Lung (tissue), 12 donors: ENCODE results near the gene ZSWIM8. TPM values are rescaled to one million over a fixed set of nuclear protein-coding genes. Genes with fewer than 3 reads are reported as not detected.
"Not testable (repeated sequence)": the region's sequence is repeated elsewhere in the genome, so short reads cannot be mapped to it uniquely, and the experiment has no call there.

Experiments
- ATAC-seq: fragments of 200-7000 bp; cut with Tn5 transposase; one replicate; pipeline ENCODE4 v1.9.1; 2020; ENCODE audit warnings: moderate number of reproducible peaks; ENCODE audit not compliant: insufficient read depth, low FRiP score
- DNase-seq, 3 donors: peaks; one replicate each; pipeline ENCODE4 v3.0.0-alpha.2; 2013 to 2017
- H3K27ac ChIP-seq, 2 donors: one replicate each; pipeline ENCODE4 v1.5.1; 2013; ENCODE audit warnings: mild to moderate bottlenecking in 2 of 2, moderate library complexity in 2 of 2, control low read depth in 1 of 2, inconsistent platforms in 1 of 2, low read depth in 1 of 2, low read length in 1 of 2
- H3K27me3 ChIP-seq, 3 donors: one replicate each; pipeline ENCODE4 v1.5.1; 2013; ENCODE audit warnings: low read length in 2 of 3; ENCODE audit not compliant: control insufficient read depth in 3 of 3, insufficient read depth in 3 of 3
- H3K36me3 ChIP-seq, 4 donors: one replicate each; pipeline ENCODE4 v1.5.1; 2013; ENCODE audit warnings: low read length in 4 of 4, mild to moderate bottlenecking in 1 of 4, moderate library complexity in 1 of 4; ENCODE audit not compliant: control insufficient read depth in 4 of 4, insufficient read depth in 4 of 4
- H3K4me1 ChIP-seq, 5 donors: one replicate each; pipeline ENCODE4 v1.5.1; 2013; ENCODE audit warnings: low read length in 5 of 5, mild to moderate bottlenecking in 2 of 5, moderate library complexity in 1 of 5; ENCODE audit not compliant: control insufficient read depth in 5 of 5, insufficient read depth in 5 of 5
- H3K4me3 ChIP-seq: one replicate; pipeline ENCODE4 v1.5.1; 2013; ENCODE audit warnings: mild to moderate bottlenecking, control low read depth, moderate library complexity
- H3K9ac ChIP-seq, 2 donors: one replicate each; pipeline ENCODE4 v1.5.1; 2013; ENCODE audit warnings: low read length in 2 of 2, control low read depth in 1 of 2; ENCODE audit not compliant: insufficient read depth in 1 of 2
- H3K9me3 ChIP-seq, 4 donors: one replicate each; pipeline ENCODE4 v1.5.1; 2013; ENCODE audit warnings: low read length in 3 of 4, mild to moderate bottlenecking in 1 of 4, moderate library complexity in 1 of 4; ENCODE audit not compliant: control insufficient read depth in 4 of 4, insufficient read depth in 3 of 4
- WGBS, 2 donors: extraction: QIAGEN DNeasy Blood & Tissue Kit; methylation state at CpG; one replicate each; pipeline ENCODE4 v1.1.7; 2013; 5-methylcytosine and 5-hydroxymethylcytosine counted together
- polyA plus RNA-seq, 2 donors: library from polyadenylated mRNA; stranded (reverse); fragments of 200-250 nt; gene quantifications; one replicate each; pipeline ENCODE4 v1.2.1, GENCODE V29; 2013
- total RNA-seq, 2 donors: library from RNA; depleted of rRNA in 1 of 2; stranded (reverse); fragments of >200 nt in 1 of 2; gene quantifications; one replicate each; pipeline ENCODE4 v1.2.1, GENCODE V29; 2014 to 2021
- TF ChIP-seq, protein P1 (sequence below): IDR thresholded peaks from 2 replicates; pipeline ENCODE4 v1.5.1; 2012; ENCODE audit warnings: mild to moderate bottlenecking; ENCODE audit errors: control extremely low read depth, extremely low read depth
- donor health status: control.
- donor health status: control.
- donor health status: Bipolar disorder and iron deficiency.
- donor health status: healthy.
- donor health status: DM: yes; HTN: yes; CAD: no.

The ZSWIM8 gene
- total and polyA plus RNA-seq, 4 donors: 70.3 to 113 (median 93.1) TPM

DNA sequence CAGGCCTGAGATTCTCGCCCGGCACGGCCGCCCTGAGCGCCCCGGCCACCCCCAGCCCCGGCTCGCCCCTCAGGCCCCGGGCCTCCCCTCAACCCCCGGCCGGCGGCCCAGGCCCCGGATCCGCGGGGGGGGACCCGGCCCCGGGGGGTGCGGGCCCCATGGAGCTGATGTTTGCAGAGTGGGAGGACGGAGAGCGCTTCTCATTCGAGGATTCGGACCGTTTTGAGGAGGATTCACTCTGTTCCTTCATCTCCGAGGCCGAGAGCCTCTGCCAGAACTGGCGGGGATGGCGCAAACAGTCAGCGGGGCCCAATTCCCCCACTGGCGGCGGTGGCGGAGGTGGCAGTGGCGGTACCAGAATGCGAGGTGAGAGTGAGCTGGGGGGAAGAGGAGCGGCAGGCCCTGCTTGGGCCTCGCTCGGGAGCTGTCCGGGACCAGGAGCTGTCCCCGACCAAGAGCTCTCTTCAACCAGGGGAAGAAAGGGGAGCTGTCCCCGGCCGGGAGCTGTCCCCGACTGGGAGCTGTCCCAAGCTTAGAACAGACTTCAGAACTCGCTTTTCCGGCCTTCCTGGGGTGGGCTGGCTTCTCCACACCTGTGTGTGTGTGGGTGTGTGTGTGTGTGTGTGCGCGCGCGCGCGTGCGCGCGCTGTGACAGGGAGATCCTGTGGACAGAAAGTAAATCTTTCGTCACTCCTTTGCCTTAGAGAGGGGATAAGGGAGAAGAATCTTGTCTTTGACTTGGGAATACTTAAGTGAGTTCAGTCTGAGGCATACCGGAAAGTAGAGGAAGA is 510 bp downstream of the ZSWIM8 start:
- H3K9me3 ChIP-seq: no peaks in the 10 kb centered on the region
- ATAC-seq (peak; percentile 22), DNase-seq (peak; percentile 33 to 52 (median 48))
- H3K4me1 ChIP-seq: peaks cover under 1 to 29% (median 14%) of the 10 kb centered on the region in 5 donors
- no peaks in the 10 kb centered on the region for H3K27me3 ChIP-seq
- peak overlapping the region; percentile 63 to 76 for H3K9ac ChIP-seq
- TF ChIP-seq, protein P1, sequence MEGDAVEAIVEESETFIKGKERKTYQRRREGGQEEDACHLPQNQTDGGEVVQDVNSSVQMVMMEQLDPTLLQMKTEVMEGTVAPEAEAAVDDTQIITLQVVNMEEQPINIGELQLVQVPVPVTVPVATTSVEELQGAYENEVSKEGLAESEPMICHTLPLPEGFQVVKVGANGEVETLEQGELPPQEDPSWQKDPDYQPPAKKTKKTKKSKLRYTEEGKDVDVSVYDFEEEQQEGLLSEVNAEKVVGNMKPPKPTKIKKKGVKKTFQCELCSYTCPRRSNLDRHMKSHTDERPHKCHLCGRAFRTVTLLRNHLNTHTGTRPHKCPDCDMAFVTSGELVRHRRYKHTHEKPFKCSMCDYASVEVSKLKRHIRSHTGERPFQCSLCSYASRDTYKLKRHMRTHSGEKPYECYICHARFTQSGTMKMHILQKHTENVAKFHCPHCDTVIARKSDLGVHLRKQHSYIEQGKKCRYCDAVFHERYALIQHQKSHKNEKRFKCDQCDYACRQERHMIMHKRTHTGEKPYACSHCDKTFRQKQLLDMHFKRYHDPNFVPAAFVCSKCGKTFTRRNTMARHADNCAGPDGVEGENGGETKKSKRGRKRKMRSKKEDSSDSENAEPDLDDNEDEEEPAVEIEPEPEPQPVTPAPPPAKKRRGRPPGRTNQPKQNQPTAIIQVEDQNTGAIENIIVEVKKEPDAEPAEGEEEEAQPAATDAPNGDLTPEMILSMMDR: no peak
- peak overlapping the region; percentile 80 for H3K4me3 ChIP-seq
- H3K27ac ChIP-seq: peak overlapping the region; percentile 74 to 89
- H3K36me3 ChIP-seq: peaks cover 2 to 20% (median 16%) of the 10 kb centered on the region in 4 donors
- 0 to 1% methylated on average over 53 to 54 of the region's 54 CpGs for WGBS, 2 donors

DNA sequence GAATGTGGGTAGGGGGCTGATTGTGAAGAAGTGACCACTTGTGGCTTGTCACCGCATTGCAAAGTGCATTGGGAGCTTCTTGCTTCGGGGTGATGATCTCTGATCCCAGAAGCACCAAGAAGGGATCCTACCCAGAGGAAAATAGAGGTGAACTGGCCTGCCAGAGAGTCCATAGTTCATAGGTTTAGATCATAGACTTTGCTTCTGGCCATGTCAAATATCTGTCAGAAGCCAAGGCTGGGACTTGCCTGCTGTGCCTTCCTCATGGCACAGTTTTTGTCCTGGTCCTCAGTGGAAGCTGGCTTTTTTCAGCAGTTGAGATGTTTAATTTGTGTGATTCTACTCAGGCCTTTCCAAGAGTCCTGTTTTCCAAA is 1.1 kb downstream of the ZSWIM8 start:
- WGBS, 2 donors: 1 to 3% methylated on average over 2 of the region's 2 CpGs
- Histone ChIP-seq H3K36me3 (peaks cover 7 to 26% (median 19%) of the 10 kb centered on the region in 4 donors), H3K27ac (peak overlapping the region in 1 of 2 donors; percentile 10), H3K9ac (peak overlapping the region; percentile 63 to 76), H3K4me3 (peak overlapping the region; percentile 80), H3K4me1 (peaks cover 0 to 25% (median 9%) of the 10 kb centered on the region in 5 donors), H3K27me3 (no peaks in the 10 kb centered on the region), H3K9me3 (no peaks in the 10 kb centered on the region)
- no peak for ATAC-seq
- no peak for DNase-seq
- TF ChIP-seq, protein P1: no peak

DNA sequence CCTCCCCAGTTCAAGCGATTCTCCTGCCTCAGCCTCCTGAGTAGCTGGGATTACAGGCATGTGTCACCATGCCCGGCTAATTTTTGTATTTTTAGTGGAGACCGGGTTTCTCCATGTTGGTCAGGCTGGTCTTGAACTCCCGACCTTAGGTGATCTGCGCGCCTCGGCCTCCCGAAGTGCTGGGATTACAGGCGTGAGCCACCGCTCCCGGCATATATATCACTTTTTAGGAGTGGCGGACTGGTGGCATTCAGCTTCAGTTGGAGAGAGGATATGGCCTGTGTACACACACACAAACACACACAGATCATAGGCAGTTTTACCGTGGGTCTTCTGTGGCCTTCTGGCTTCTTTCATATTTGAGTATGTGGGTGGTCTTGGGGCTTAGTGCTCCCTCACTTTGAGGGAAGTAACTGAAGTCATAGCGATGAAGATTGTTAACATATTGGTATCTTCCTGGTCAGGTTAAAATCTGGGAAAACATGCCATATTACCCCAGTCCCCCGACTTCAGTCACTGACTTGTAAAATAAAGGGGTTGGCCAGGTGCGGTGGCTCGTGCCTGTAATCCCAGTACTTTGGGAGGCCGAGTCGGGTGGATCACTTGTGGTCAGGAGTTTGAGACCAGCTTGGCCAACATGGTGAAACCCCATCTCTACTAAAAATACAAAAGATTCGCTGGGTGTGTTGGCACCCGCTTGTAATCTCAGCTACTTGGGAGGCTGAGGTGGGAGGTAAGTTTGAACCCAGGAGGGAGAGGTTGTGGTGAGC is 1.8 kb downstream of the ZSWIM8 start:
- DNase-seq, H3K27ac ChIP-seq, H3K4me3 ChIP-seq, H3K9ac ChIP-seq, ATAC-seq, H3K27me3 ChIP-seq, H3K9me3 ChIP-seq: not testable (repeated sequence)
- Histone ChIP-seq H3K4me1 (peaks cover 0 to 25% (median 9%) of the 10 kb centered on the region in 5 donors), H3K36me3 (peaks cover 12 to 33% (median 19%) of the 10 kb centered on the region in 4 donors)
- 90 to 91% methylated on average over 21 of the region's 21 CpGs for WGBS, 2 donors
